Endothelial cell of umbilical vein (primary cell): ENCODE data around the gene COG4. TPM values are rescaled to one million over a fixed set of nuclear protein-coding genes. Genes with fewer than 3 reads are reported as not detected.
"Not testable (repeated sequence)": the region's sequence is repeated elsewhere in the genome, so short reads cannot be mapped to it uniquely, and the experiment has no call there.

Experiments used
- BruUV-seq: library from RNA; stranded (reverse); fragments of 400-500 nt; replicated peaks from 2 replicates; lab custom pipeline; 2021; lab: Mats Ljungman, UMichigan
- CTCF ChIA-PET: fragments of 300-600, 350-600 bp; sonication (Branson Sonifier 250); formaldehyde crosslinking; loops from one replicate; lab custom pipeline; 2021; ENCODE audit warnings: antibody characterized with exemption, inconsistent platforms; lab: Charles Lee
- POLR2A ChIA-PET: fragments of 300-600, 350-600 bp; sonication (Branson Sonifier 250); formaldehyde crosslinking; loops from one replicate; lab custom pipeline; 2021; ENCODE audit warnings: antibody characterized with exemption, inconsistent platforms; lab: Charles Lee
- DNase-seq: peaks from one replicate; pipeline ENCODE4 v3.0.0-alpha.2; 2011; ENCODE audit warnings: low read depth, low spot score
- FAIRE-seq: peaks from 2 replicates; lab custom pipeline; 2011; peaks lifted over from hg19 to GRCh38; lab: Jason Lieb, UNC
- H2AFZ ChIP-seq: 2 replicates; pipeline ENCODE4 v1.6.0; 2012; ENCODE audit warnings: low read depth, low read length, control low read depth, inconsistent platforms
- H3K27ac ChIP-seq: 2 replicates; pipeline ENCODE4 v1.5.1; 2011; ENCODE audit warnings: low read depth, mild to moderate bottlenecking, control low read depth, low read length, moderate library complexity; ENCODE audit not compliant: insufficient read depth
- H3K27me3 ChIP-seq, 2 experiments: 2 replicates each; pipeline versions ENCODE4 v1.6.0 to v1.6.1; 2011; ENCODE audit warnings: low read length in 2 of 2, mixed read lengths in 1 of 2; ENCODE audit not compliant: control insufficient read depth in 2 of 2, insufficient read depth in 2 of 2
- H3K36me3 ChIP-seq, 2 experiments: 2 replicates in 1 of 2; 3 replicates in 1 of 2; pipeline ENCODE4 v1.5.1; 2011; ENCODE audit warnings: low read length in 2 of 2, mild to moderate bottlenecking in 1 of 2, moderate library complexity in 1 of 2; ENCODE audit not compliant: control insufficient read depth in 2 of 2, insufficient read depth in 2 of 2; ENCODE audit errors: extremely low read depth in 1 of 2
- H3K4me1 ChIP-seq: 3 replicates; pipeline ENCODE4 v1.5.1; 2011; ENCODE audit warnings: mild to moderate bottlenecking, low read length; ENCODE audit not compliant: control insufficient read depth, insufficient read depth; ENCODE audit errors: extremely low read depth
- H3K4me2 ChIP-seq: 2 replicates; pipeline ENCODE4 v1.6.1; 2011; ENCODE audit warnings: low read length, control low read depth, mixed read lengths; ENCODE audit not compliant: insufficient read depth
- H3K4me3 ChIP-seq, 3 experiments: fragments of 200-600 bp in 1 of 3; sonication (generic), shearing (Covaris generic) in 1 of 3; replicated peaks in 1 of 3; 2 replicates each; pipeline ENCODE4 v1.5.1; 2011 to 2016; ENCODE audit warnings: control low read depth in 3 of 3, low read length in 3 of 3, mild to moderate bottlenecking in 2 of 3, inconsistent platforms in 1 of 3, low read depth in 1 of 3, moderate library complexity in 1 of 3; ENCODE audit not compliant: insufficient read depth in 1 of 3
- H3K79me2 ChIP-seq: 2 replicates; pipeline ENCODE4 v1.6.0; 2012; ENCODE audit warnings: low read length, inconsistent platforms; ENCODE audit not compliant: control insufficient read depth, insufficient read depth
- H3K9ac ChIP-seq: replicated peaks from 2 replicates; pipeline ENCODE3; 2011; ENCODE audit warnings: low read length, control low read depth; ENCODE audit not compliant: insufficient read depth; ENCODE audit errors: extremely low read depth
- H3K9me1 ChIP-seq: replicated peaks from 3 replicates; pipeline ENCODE4 v1.6.0; 2011; ENCODE audit warnings: mild to moderate bottlenecking, low read length; ENCODE audit not compliant: control insufficient read depth, insufficient read depth; ENCODE audit errors: extremely low read depth
- H3K9me3 ChIP-seq: replicated peaks from 2 replicates; pipeline ENCODE4 v1.5.1; 2012; ENCODE audit warnings: low read length, inconsistent platforms; ENCODE audit not compliant: control insufficient read depth, insufficient read depth
- H4K20me1 ChIP-seq: replicated peaks from 2 replicates; pipeline ENCODE3; 2011; ENCODE audit warnings: mild to moderate bottlenecking, low read length; ENCODE audit not compliant: control insufficient read depth, insufficient read depth; ENCODE audit errors: extremely low read depth
- CTCF ChIP-seq, 2 donors: IDR thresholded peaks; 1 replicate in 1 of 2; 2 replicates in 1 of 2; pipeline ENCODE4 v1.5.1; 2011; ENCODE audit warnings: low read length in 2 of 2, mild to moderate bottlenecking in 2 of 2, moderate library complexity in 2 of 2, control low read depth in 1 of 2, inconsistent platforms in 1 of 2, low read depth in 1 of 2; ENCODE audit not compliant: insufficient read depth in 1 of 2; ENCODE audit errors: extremely low read depth in 1 of 2
- EZH2 ChIP-seq: IDR thresholded peaks from 2 replicates; pipeline ENCODE4 v1.6.1; 2012; ENCODE audit warnings: borderline replicate concordance, low read depth, mild to moderate bottlenecking, moderate library complexity, low read length, inconsistent platforms; ENCODE audit not compliant: severe bottlenecking
- FOS ChIP-seq: IDR thresholded peaks from 2 replicates; pipeline ENCODE4 v1.6.1; 2011; ENCODE audit warnings: mild to moderate bottlenecking, low read length, moderate library complexity, borderline replicate concordance; ENCODE audit not compliant: insufficient read depth
- GATA2 ChIP-seq: IDR thresholded peaks from 2 replicates; pipeline ENCODE4 v1.7.0; 2011; ENCODE audit warnings: low read depth, mild to moderate bottlenecking, moderate library complexity, mixed read lengths, low read length; ENCODE audit not compliant: insufficient read length, insufficient read depth
- JUN ChIP-seq: IDR thresholded peaks from 2 replicates; pipeline ENCODE4 v1.6.1; 2011; ENCODE audit warnings: borderline replicate concordance, low read depth; ENCODE audit not compliant: insufficient read length, insufficient read depth
- MYC ChIP-seq: IDR thresholded peaks from one replicate; pipeline ENCODE4 v1.6.1; 2011; ENCODE audit warnings: mild to moderate bottlenecking, low read depth, low read length
- POLR2A ChIP-seq: IDR thresholded peaks from 2 replicates; pipeline ENCODE4 v1.6.1; 2012; ENCODE audit warnings: low read depth, mild to moderate bottlenecking, control low read depth, low read length
- POLR2AphosphoS5 ChIP-seq: IDR thresholded peaks from 2 replicates; pipeline ENCODE4 v1.6.1; 2012; ENCODE audit warnings: low read depth, mild to moderate bottlenecking, control low read depth, low read length, moderate library complexity; ENCODE audit not compliant: insufficient read depth
- dilution Hi-C: fragments of 300-500 bp; cut with MboI; formaldehyde crosslinking; loops from one replicate; pipeline ENCODE4 v1.15.0; 2019; ENCODE audit warnings: low sequenced_read_pairs; ENCODE audit not compliant: extremely low pct_ligation_motif_present
- intact Hi-C: fragments of 100-400 bp; cut with micrococcal nuclease; formaldehyde crosslinking; loops from one replicate; pipeline ENCODE4 v1.10.0; 2022
- polyA plus RNA-seq, 4 experiments: library from polyadenylated mRNA; depleted of rRNA in 3 of 4; stranded (reverse) in 3 of 4; unstranded in 1 of 4; fragments of >200 nt; gene quantifications; 2 replicates each; pipeline versions ENCODE4 v1.2.1 to v1.2.3, GENCODE V29; 2011 to 2012; ENCODE audit warnings: missing spikeins in 1 of 4
- total RNA-seq: library from RNA; stranded (reverse); gene quantifications from 2 replicates; pipeline ENCODE4 v1.2.3, GENCODE V29; 2021
- TF ChIP-seq, protein P1 (sequence below): IDR thresholded peaks from 2 replicates; pipeline ENCODE4 v1.6.1; 2011; ENCODE audit not compliant: insufficient read depth, insufficient read length

COG4 gene
- total and polyA plus RNA-seq, 2 donors (not counting 3 experiments of a cell fraction or from before 2014, with no cell fraction given): 53.7 to 61.2 TPM

DNA sequence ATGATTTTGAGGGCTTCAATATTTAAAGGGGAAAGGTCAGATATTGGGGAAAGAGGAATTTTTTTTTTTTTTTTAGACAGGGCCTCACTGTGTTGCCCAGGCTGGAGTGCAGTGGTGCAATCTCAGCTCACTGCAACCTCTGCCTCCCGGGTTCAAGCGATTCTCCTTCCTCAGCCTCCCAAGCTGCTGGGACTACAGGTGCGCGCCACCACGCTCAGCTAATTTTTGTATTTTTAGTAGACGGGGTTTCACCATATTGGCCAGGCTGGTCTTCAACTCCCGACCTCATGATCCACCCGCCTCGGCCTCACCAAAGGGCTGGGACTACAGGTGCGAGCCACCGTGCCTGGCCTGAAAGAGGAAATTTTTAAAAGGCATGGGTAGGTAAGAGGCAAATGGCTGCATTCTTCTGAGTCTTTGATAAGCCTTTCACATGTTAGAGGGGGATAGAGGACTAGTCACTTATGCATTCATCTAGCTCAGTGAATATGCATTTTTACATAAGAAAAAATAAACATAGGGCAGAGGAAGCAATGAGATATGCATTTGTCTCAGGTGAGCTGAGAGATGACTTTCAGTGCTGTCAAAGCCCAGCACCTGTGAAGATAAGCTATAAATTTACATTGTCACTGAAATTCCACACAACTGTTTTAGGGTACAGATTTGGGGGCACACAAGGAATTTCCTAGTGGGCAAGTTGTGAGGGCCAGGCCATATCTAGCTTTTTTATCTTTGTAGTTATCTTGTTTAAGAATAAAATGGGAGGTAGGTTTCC, 70.0 kb downstream of the COG4 start:
- Histone ChIP-seq H2AFZ (peak overlapping the region; percentile 96), H3K9ac (peak overlapping the region; percentile 99), H3K79me2 (no peaks in the 10 kb centered on the region), H3K4me3 (peak overlapping the region; percentile 72 to 95 (median 89)), H3K9me1 (no peaks in the 10 kb centered on the region), H3K4me1 (peaks cover 6% of the 10 kb centered on the region), H3K27me3 (no peaks in the 10 kb centered on the region), H3K4me2 (peak overlapping the region; percentile 98), H3K27ac (no peak overlapping the region), H4K20me1 (no peaks in the 10 kb centered on the region), H3K36me3 (no peaks in the 10 kb centered on the region), H3K9me3 (no peaks in the 10 kb centered on the region)
- dilution Hi-C loops: no loop called here
- CTCF ChIA-PET: interaction anchor here (0.7 to 2.8 kb wide), 8 partner anchors 10 to 83 kb away, joined by 3 to 12 read pairs (median 4); no protein-coding TSS in a partner anchor
- DNase-seq: no peak
- intact Hi-C loops: no loop called here
- TF ChIP-seq POLR2AphosphoS5 (no peak), FOS (no peak), JUN (no peak), POLR2A (no peak), MYC (no peak), GATA2 (no peak), EZH2 (no peak), CTCF (IDR thresholded peaks at IDR 0.05; ENCODE audit: extremely low read depth in 1 of 2, insufficient read depth in 1 of 2, low read depth in 1 of 2, low read length in 2 of 2) (no peak)
- TF ChIP-seq, protein P1, sequence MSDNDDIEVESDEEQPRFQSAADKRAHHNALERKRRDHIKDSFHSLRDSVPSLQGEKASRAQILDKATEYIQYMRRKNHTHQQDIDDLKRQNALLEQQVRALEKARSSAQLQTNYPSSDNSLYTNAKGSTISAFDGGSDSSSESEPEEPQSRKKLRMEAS: no peak
- POLR2A ChIA-PET: interaction anchor here (0.6 to 0.7 kb wide), 2 partner anchors 43 to 242 kb away, joined by 3 to 6 read pairs; no protein-coding TSS in a partner anchor
- FAIRE-seq: no peak
- no TSS peak for BruUV-seq

DNA sequence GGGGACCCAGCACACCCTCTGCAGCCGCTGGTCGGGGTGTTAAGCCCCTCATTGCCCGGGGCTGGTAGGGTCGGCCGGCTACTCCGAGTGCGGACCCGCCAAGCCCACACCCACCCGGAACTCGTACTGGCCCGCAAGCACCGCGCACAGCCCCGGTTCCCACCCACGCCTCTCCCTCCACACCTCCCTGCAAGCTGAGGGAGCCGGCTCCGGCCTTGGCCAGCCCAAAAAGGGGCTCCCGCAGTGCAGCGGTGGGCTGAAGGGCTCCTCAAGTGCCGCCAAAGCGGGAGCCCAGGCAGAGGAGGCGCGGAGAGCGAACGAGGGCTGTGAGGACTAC, 72.4 kb downstream of the COG4 start:
- H3K79me2 ChIP-seq, dilution Hi-C loops, BruUV-seq: not testable (repeated sequence)

More for the DNA sequence above, 72.4 kb downstream of the COG4 start:
- H3K9ac ChIP-seq, FAIRE-seq, H3K27me3 ChIP-seq, DNase-seq, H3K4me1 ChIP-seq, H3K36me3 ChIP-seq, H3K9me3 ChIP-seq, POLR2A ChIA-PET, H4K20me1 ChIP-seq, H3K27ac ChIP-seq, H3K9me1 ChIP-seq, intact Hi-C loops: not testable (repeated sequence)
- CTCF ChIA-PET: interaction anchor here (0.6 to 1.7 kb wide), 2 partner anchors 8 to 42 kb away, joined by 3 to 5 read pairs; no protein-coding TSS in a partner anchor
- Histone ChIP-seq H3K4me2 (peak overlapping the region; percentile 42), H3K4me3 (peak overlapping the region in 1 of 3 experiments; percentile 25), H2AFZ (peak overlapping the region; percentile 81)
